Mucosa of rectum (tissue), 2 donors: ENCODE data around the gene CDK11B.

Experiments used
- H3K27ac ChIP-seq, 2 donors: one replicate each; pipeline ENCODE4 v1.7.0; 2013; ENCODE audit warnings: inconsistent platforms in 2 of 2, low read depth in 2 of 2, low read length in 2 of 2
- H3K27me3 ChIP-seq, 2 donors: one replicate each; pipeline ENCODE4 v1.7.0; 2013; ENCODE audit warnings: low read length in 2 of 2; ENCODE audit not compliant: control insufficient read depth in 2 of 2, insufficient read depth in 2 of 2
- H3K36me3 ChIP-seq, 2 donors: one replicate each; pipeline ENCODE4 v1.7.0; 2013; ENCODE audit warnings: low read length in 2 of 2; ENCODE audit not compliant: control insufficient read depth in 2 of 2, insufficient read depth in 2 of 2
- H3K4me1 ChIP-seq, 2 donors: one replicate each; pipeline ENCODE4 v1.7.0; 2013; ENCODE audit warnings: low read length in 2 of 2, mild to moderate bottlenecking in 1 of 2; ENCODE audit not compliant: control insufficient read depth in 2 of 2, insufficient read depth in 2 of 2
- H3K4me3 ChIP-seq, 2 donors: one replicate each; pipeline ENCODE4 v1.7.0; 2013; ENCODE audit warnings: low read length in 2 of 2
- H3K9ac ChIP-seq, 2 donors: one replicate each; pipeline ENCODE4 v1.7.0; 2013; ENCODE audit warnings: low read length in 2 of 2, low read depth in 1 of 2, mild to moderate bottlenecking in 1 of 2
- H3K9me3 ChIP-seq, 2 donors: one replicate each; pipeline ENCODE4 v1.7.0; 2013; ENCODE audit warnings: low read length in 2 of 2; ENCODE audit not compliant: control insufficient read depth in 2 of 2
- donor health status: healthy.
- donor health status: Normal muscosa, but diverticular disease.

Gene CDK11B

GRCh38 chr1:1621173-1622009, 37.4 kb downstream of the CDK11B start:
- no peaks in the 10 kb centered on the region for H3K9me3 ChIP-seq
- no peak overlapping the region for H3K4me3 ChIP-seq
- H3K9ac ChIP-seq: no peak overlapping the region
- H3K4me1 ChIP-seq: peaks cover 7 to 9% of the 10 kb centered on the region in 2 donors
- no peaks in the 10 kb centered on the region for H3K27me3 ChIP-seq
- peaks cover 4% of the 10 kb centered on the region in 2 donors for H3K36me3 ChIP-seq
- H3K27ac ChIP-seq: no peak overlapping the region

- Histone ChIP-seq H3K36me3 (peaks cover 4% of the 10 kb centered on the region in 2 donors), H3K27ac (no peak overlapping the region), H3K27me3 (no peaks in the 10 kb centered on the region), H3K9me3 (no peaks in the 10 kb centered on the region), H3K9ac (no peak overlapping the region), H3K4me1 (peaks cover 8 to 11% of the 10 kb centered on the region in 2 donors), H3K4me3 (no peak overlapping the region)
These were observed 38.2 kb downstream of the CDK11B start for GRCh38 chr1:1620433-1621139.

GRCh38 chr1:1619917-1620361, 38.9 kb downstream of the CDK11B start:
- no peak overlapping the region for H3K4me3 ChIP-seq
- H3K4me1 ChIP-seq: peaks cover 9 to 11% of the 10 kb centered on the region in 2 donors
- no peak overlapping the region for H3K9ac ChIP-seq
- H3K36me3 ChIP-seq: peaks cover 4% of the 10 kb centered on the region in 2 donors
- no peaks in the 10 kb centered on the region for H3K27me3 ChIP-seq
- no peaks in the 10 kb centered on the region for H3K9me3 ChIP-seq
- H3K27ac ChIP-seq: no peak overlapping the region

GRCh38 chr1:1618396-1619068, 40.3 kb downstream of the CDK11B start:
- Histone ChIP-seq H3K27ac (no peak overlapping the region), H3K9me3 (no peaks in the 10 kb centered on the region), H3K4me3 (no peak overlapping the region), H3K27me3 (no peaks in the 10 kb centered on the region), H3K36me3 (peaks cover 4% of the 10 kb centered on the region in 2 donors), H3K4me1 (peaks cover 21% of the 10 kb centered on the region in 2 donors), H3K9ac (no peak overlapping the region)

- H3K27ac ChIP-seq: no peak overlapping the region
- no peak overlapping the region for H3K9ac ChIP-seq
- H3K9me3 ChIP-seq: no peaks in the 10 kb centered on the region
- H3K36me3 ChIP-seq: peaks cover 4% of the 10 kb centered on the region in 2 donors
- H3K27me3 ChIP-seq: no peaks in the 10 kb centered on the region
- peaks cover 21 to 23% of the 10 kb centered on the region in 2 donors for H3K4me1 ChIP-seq
- no peak overlapping the region for H3K4me3 ChIP-seq
These were observed 40.9 kb downstream of the CDK11B start for GRCh38 chr1:1617925-1618324.

- Histone ChIP-seq H3K27me3 (no peaks in the 10 kb centered on the region), H3K27ac (no peak overlapping the region), H3K36me3 (peaks cover 4% of the 10 kb centered on the region in 2 donors), H3K9ac (no peak overlapping the region), H3K4me1 (peaks cover 21 to 23% of the 10 kb centered on the region in 2 donors), H3K4me3 (no peak overlapping the region), H3K9me3 (no peaks in the 10 kb centered on the region)
These were observed 41.3 kb downstream of the CDK11B start for GRCh38 chr1:1617516-1617915.

GRCh38 chr1:1616838-1617237, 42.0 kb downstream of the CDK11B start:
- Histone ChIP-seq H3K4me1 (peaks cover 21 to 23% of the 10 kb centered on the region in 2 donors), H3K27me3 (no peaks in the 10 kb centered on the region), H3K9me3 (no peaks in the 10 kb centered on the region), H3K36me3 (peaks cover 4% of the 10 kb centered on the region in 2 donors), H3K9ac (peak overlapping the region; percentile 68 to 100), H3K27ac (no peak overlapping the region), H3K4me3 (peak overlapping the region; percentile 85 to 99)

GRCh38 chr1:1616045-1616790, 42.6 kb downstream of the CDK11B start:
- peak overlapping the region; percentile 94 to 100 for H3K9ac ChIP-seq
- H3K36me3 ChIP-seq: peaks cover 4% of the 10 kb centered on the region in 2 donors
- H3K4me1 ChIP-seq: peaks cover 21 to 23% of the 10 kb centered on the region in 2 donors
- H3K27me3 ChIP-seq: no peaks in the 10 kb centered on the region
- H3K9me3 ChIP-seq: no peaks in the 10 kb centered on the region
- H3K4me3 ChIP-seq: peak overlapping the region; percentile 85 to 99
- H3K27ac ChIP-seq: peak overlapping the region; percentile 100

- peaks cover 4% of the 10 kb centered on the region in 2 donors for H3K36me3 ChIP-seq
- no peaks in the 10 kb centered on the region for H3K27me3 ChIP-seq
- peak within 1 kb of the TSS; percentile 85 to 99 for H3K4me3 ChIP-seq
- peak within 1 kb of the TSS; percentile 100 for H3K27ac ChIP-seq
- H3K9me3 ChIP-seq: no peaks in the 10 kb centered on the region
- H3K9ac ChIP-seq: peak within 1 kb of the TSS; percentile 94 to 100
- peaks cover 21 to 23% of the 10 kb centered on the region in 2 donors for H3K4me1 ChIP-seq
These were observed 43.4 kb downstream of the CDK11B start, which contains the start of gene MIB2 for GRCh38 chr1:1615256-1616044. Gene MIB2 (plus strand): TSS chr1:1615500. CDS start chr1:1623453, 7,953 bp downstream.
